ENCODE results near the gene GLYATL1B.
"Not testable (repeated sequence)": the region's sequence is repeated elsewhere in the genome, so short reads cannot be mapped to it uniquely, and the experiment has no call there.

DNA sequence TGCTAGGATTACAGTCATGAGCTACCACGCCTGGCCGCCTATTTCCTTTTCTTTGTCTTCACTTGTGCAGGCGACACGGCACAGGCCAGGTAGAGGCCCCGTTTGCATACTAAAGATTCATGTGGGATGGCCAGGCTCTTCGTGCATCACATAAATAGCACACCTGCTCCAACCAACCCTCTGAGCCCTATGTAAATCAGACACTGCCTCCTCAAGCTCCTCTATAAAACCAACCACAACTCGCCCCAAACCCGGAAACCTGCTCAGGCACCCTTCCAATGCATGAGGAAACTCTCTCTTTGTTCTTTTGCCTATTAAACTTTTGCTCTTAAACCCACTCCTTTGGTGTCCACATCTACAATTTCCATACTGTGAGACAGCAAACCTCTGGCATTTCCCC is 11.8 kb downstream of the GLYATL1B start:
- not testable (repeated sequence) for TF ChIP-seq CSDC2, ZFP30, OSR1, ZNF70, ZNF8 (CRISPR knock-in tag; IDR thresholded peaks at IDR 0.05)
- TF ChIP-seq, protein P1, sequence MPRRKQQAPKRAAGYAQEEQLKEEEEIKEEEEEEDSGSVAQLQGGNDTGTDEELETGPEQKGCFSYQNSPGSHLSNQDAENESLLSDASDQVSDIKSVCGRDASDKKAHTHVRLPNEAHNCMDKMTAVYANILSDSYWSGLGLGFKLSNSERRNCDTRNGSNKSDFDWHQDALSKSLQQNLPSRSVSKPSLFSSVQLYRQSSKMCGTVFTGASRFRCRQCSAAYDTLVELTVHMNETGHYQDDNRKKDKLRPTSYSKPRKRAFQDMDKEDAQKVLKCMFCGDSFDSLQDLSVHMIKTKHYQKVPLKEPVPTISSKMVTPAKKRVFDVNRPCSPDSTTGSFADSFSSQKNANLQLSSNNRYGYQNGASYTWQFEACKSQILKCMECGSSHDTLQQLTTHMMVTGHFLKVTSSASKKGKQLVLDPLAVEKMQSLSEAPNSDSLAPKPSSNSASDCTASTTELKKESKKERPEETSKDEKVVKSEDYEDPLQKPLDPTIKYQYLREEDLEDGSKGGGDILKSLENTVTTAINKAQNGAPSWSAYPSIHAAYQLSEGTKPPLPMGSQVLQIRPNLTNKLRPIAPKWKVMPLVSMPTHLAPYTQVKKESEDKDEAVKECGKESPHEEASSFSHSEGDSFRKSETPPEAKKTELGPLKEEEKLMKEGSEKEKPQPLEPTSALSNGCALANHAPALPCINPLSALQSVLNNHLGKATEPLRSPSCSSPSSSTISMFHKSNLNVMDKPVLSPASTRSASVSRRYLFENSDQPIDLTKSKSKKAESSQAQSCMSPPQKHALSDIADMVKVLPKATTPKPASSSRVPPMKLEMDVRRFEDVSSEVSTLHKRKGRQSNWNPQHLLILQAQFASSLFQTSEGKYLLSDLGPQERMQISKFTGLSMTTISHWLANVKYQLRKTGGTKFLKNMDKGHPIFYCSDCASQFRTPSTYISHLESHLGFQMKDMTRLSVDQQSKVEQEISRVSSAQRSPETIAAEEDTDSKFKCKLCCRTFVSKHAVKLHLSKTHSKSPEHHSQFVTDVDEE (CRISPR knock-in tag; IDR thresholded peaks at IDR 0.05): not testable (repeated sequence)
- TF ChIP-seq, protein P2, sequence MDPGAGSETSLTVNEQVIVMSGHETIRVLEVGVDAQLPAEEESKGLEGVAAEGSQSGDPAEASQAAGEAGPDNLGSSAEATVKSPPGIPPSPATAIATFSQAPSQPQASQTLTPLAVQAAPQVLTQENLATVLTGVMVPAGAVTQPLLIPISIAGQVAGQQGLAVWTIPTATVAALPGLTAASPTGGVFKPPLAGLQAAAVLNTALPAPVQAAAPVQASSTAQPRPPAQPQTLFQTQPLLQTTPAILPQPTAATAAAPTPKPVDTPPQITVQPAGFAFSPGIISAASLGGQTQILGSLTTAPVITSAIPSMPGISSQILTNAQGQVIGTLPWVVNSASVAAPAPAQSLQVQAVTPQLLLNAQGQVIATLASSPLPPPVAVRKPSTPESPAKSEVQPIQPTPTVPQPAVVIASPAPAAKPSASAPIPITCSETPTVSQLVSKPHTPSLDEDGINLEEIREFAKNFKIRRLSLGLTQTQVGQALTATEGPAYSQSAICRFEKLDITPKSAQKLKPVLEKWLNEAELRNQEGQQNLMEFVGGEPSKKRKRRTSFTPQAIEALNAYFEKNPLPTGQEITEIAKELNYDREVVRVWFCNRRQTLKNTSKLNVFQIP (CRISPR knock-in tag; IDR thresholded peaks at IDR 0.05; ENCODE audit: borderline replicate concordance, low read depth): not testable (repeated sequence)
- TF ChIP-seq, protein P3, sequence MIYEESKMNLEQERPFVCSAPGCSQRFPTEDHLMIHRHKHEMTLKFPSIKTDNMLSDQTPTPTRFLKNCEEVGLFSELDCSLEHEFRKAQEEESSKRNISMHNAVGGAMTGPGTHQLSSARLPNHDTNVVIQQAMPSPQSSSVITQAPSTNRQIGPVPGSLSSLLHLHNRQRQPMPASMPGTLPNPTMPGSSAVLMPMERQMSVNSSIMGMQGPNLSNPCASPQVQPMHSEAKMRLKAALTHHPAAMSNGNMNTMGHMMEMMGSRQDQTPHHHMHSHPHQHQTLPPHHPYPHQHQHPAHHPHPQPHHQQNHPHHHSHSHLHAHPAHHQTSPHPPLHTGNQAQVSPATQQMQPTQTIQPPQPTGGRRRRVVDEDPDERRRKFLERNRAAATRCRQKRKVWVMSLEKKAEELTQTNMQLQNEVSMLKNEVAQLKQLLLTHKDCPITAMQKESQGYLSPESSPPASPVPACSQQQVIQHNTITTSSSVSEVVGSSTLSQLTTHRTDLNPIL (CRISPR knock-in tag; IDR thresholded peaks at IDR 0.05; ENCODE audit: low read depth): not testable (repeated sequence)

Data from SK-N-SH treated with all-trans-retinoic acid at 6 μM for 48 hours (cell line).